OCI-LY3 (cell line): Measurements from ENCODE around the gene STK39.

Experiments
- H2AFZ ChIP-seq: fragments of 200-600, 300-600 bp; shearing (Covaris generic); 2 replicates; pipeline ENCODE4 v1.6.0; 2014; ENCODE audit warnings: antibody characterized with exemption, low read depth, low read length
- H3K27ac ChIP-seq: fragments of 200-600, 300-600 bp; sonication (generic); 2 replicates; pipeline ENCODE4 v1.5.1; 2014; ENCODE audit warnings: mild to moderate bottlenecking, low read length, moderate library complexity, mixed read lengths
- H3K27me3 ChIP-seq: fragments of 200-600, 300-600 bp; sonication (generic); 2 replicates; pipeline ENCODE4 v1.6.1; 2014; ENCODE audit warnings: low read depth, low read length, mixed read lengths
- H3K36me3 ChIP-seq: fragments of 200-600, 300-600 bp; sonication (generic); replicated peaks from 2 replicates; pipeline ENCODE3; 2014; ENCODE audit warnings: low read depth, low read length, mixed read lengths
- H3K4me1 ChIP-seq: fragments of 300-600, 200-600 bp; sonication (generic); 2 replicates; pipeline ENCODE4 v1.6.1; 2014; ENCODE audit warnings: low read length, mixed read lengths
- H3K4me2 ChIP-seq: fragments of 200-600, 300-600 bp; sonication (generic); 2 replicates; pipeline ENCODE4 v1.6.1; 2014; ENCODE audit warnings: low read length, mixed read lengths
- H3K4me3 ChIP-seq: fragments of 300-600, 200-600 bp; sonication (generic); 2 replicates; pipeline ENCODE4 v1.5.1; 2014; ENCODE audit warnings: antibody characterized with exemption, mild to moderate bottlenecking, low read length, moderate library complexity
- H3K79me2 ChIP-seq: fragments of 300-600, 200-600 bp; shearing (Covaris generic); 2 replicates; pipeline ENCODE4 v1.6.1; 2014; ENCODE audit warnings: mild to moderate bottlenecking, low read length, mixed read lengths
- H3K9ac ChIP-seq: fragments of 300-600, 200-600 bp; shearing (Covaris generic); 2 replicates; pipeline ENCODE4 v1.6.0; 2014; ENCODE audit warnings: mild to moderate bottlenecking, low read length, moderate library complexity
- H3K9me3 ChIP-seq: fragments of 200-600, 300-600 bp; shearing (Covaris generic); 2 replicates; pipeline ENCODE4 v1.6.1; 2014; ENCODE audit warnings: low read length, mixed read lengths; ENCODE audit not compliant: insufficient read depth
- H4K20me1 ChIP-seq: fragments of 200-600, 300-600 bp; sonication (generic); 2 replicates; pipeline ENCODE4 v1.6.1; 2016; ENCODE audit warnings: low read length, mixed read lengths; ENCODE audit not compliant: insufficient read depth
- CTCF ChIP-seq: fragments of 200-600, 300-600 bp; sonication (generic); IDR thresholded peaks from 2 replicates; pipeline ENCODE4 v1.5.1; 2014; ENCODE audit warnings: antibody characterized with exemption, low read length, low read depth
- EZH2phosphoT487 ChIP-seq: fragments of 200-600 bp; shearing (Covaris generic); IDR thresholded peaks from 2 replicates; pipeline ENCODE4 v1.6.1; 2018; ENCODE audit warnings: antibody characterized with exemption, mixed run types, low read depth

STK39 gene

GRCh38 chr2:167955264-167955906, 292.0 kb downstream of the STK39 start:
- no peak overlapping the region for H3K4me2 ChIP-seq
- no peaks in the 10 kb centered on the region for H3K79me2 ChIP-seq
- no peak overlapping the region for H3K9ac ChIP-seq
- TF ChIP-seq EZH2phosphoT487 (no peak), CTCF (no peak)
- H3K4me3 ChIP-seq = no peak overlapping the region
- H3K27me3 ChIP-seq = no peaks in the 10 kb centered on the region
- no peaks in the 10 kb centered on the region for H3K36me3 ChIP-seq
- no peaks in the 10 kb centered on the region for H4K20me1 ChIP-seq
- no peak overlapping the region for H3K27ac ChIP-seq
- no peaks in the 10 kb centered on the region for H3K4me1 ChIP-seq
- H3K9me3 ChIP-seq = no peaks in the 10 kb centered on the region
- H2AFZ ChIP-seq = no peak overlapping the region

- no peaks in the 10 kb centered on the region for H3K9me3 ChIP-seq
- no peak overlapping the region for H3K27ac ChIP-seq
- H3K36me3 ChIP-seq = no peaks in the 10 kb centered on the region
- H3K9ac ChIP-seq = no peak overlapping the region
- TF ChIP-seq EZH2phosphoT487 (no peak), CTCF (no peak)
- H3K79me2 ChIP-seq = no peaks in the 10 kb centered on the region
- H3K27me3 ChIP-seq = no peaks in the 10 kb centered on the region
- H4K20me1 ChIP-seq = no peaks in the 10 kb centered on the region
- no peak overlapping the region for H3K4me2 ChIP-seq
- H2AFZ ChIP-seq = no peak overlapping the region
- H3K4me3 ChIP-seq = no peak overlapping the region
- no peaks in the 10 kb centered on the region for H3K4me1 ChIP-seq
Measured at GRCh38 chr2:167954495-167954894, 292.9 kb downstream of the STK39 start.

- no peaks in the 10 kb centered on the region for H3K36me3 ChIP-seq
- H3K27ac ChIP-seq = no peak overlapping the region
- H3K27me3 ChIP-seq = no peaks in the 10 kb centered on the region
- H3K9ac ChIP-seq = no peak overlapping the region
- H2AFZ ChIP-seq = no peak overlapping the region
- no peaks in the 10 kb centered on the region for H3K9me3 ChIP-seq
- TF ChIP-seq CTCF = no peak
- TF ChIP-seq EZH2phosphoT487 = no peak
- H3K4me3 ChIP-seq = no peak overlapping the region
- no peaks in the 10 kb centered on the region for H4K20me1 ChIP-seq
- no peaks in the 10 kb centered on the region for H3K79me2 ChIP-seq
- no peaks in the 10 kb centered on the region for H3K4me1 ChIP-seq
- H3K4me2 ChIP-seq = no peak overlapping the region
Measured at GRCh38 chr2:167953776-167954175, 293.6 kb downstream of the STK39 start.

GRCh38 chr2:167950571-167950970, 296.8 kb downstream of the STK39 start:
- Histone ChIP-seq H3K27ac (no peak overlapping the region), H3K27me3 (no peaks in the 10 kb centered on the region), H3K9ac (no peak overlapping the region), H3K9me3 (no peaks in the 10 kb centered on the region), H3K79me2 (no peaks in the 10 kb centered on the region), H4K20me1 (no peaks in the 10 kb centered on the region), H3K4me3 (no peak overlapping the region), H3K4me2 (no peak overlapping the region), H3K4me1 (no peaks in the 10 kb centered on the region), H2AFZ (no peak overlapping the region), H3K36me3 (no peaks in the 10 kb centered on the region)
- TF ChIP-seq EZH2phosphoT487 = no peak
- no peak for TF ChIP-seq CTCF
